Panc1 (cell line): Measurements from ENCODE around the gene NOS3.

Source experiments
- POLR2AphosphoS5 ChIP-seq: IDR thresholded peaks from 2 replicates; pipeline ENCODE4 v1.6.1; 2012; ENCODE audit warnings: mild to moderate bottlenecking, low read depth, low read length, moderate library complexity
- SIN3A ChIP-seq: IDR thresholded peaks from 2 replicates; pipeline ENCODE4 v1.6.1; 2012; ENCODE audit warnings: low read depth, mild to moderate bottlenecking, low read length, moderate library complexity, borderline replicate concordance; ENCODE audit not compliant: insufficient read depth
- TCF7L2 ChIP-seq: IDR thresholded peaks from 2 replicates; pipeline ENCODE4 v1.6.1; 2011; ENCODE audit warnings: mild to moderate bottlenecking, low read depth, low read length, inconsistent platforms
- TF ChIP-seq, protein P1 (sequence below): fragments of 450-650 bp; IDR thresholded peaks from 2 replicates; pipeline ENCODE4 v1.5.1; 2017; ENCODE audit warnings: mild to moderate bottlenecking
- TF ChIP-seq, protein P2 (sequence below), 2 experiments: IDR thresholded peaks; 2 replicates each; pipeline ENCODE4 v1.6.1; 2011 to 2012; ENCODE audit warnings: low read depth in 2 of 2, control low read depth in 1 of 2, low read length in 1 of 2, mild to moderate bottlenecking in 1 of 2, moderate library complexity in 1 of 2; ENCODE audit not compliant: insufficient read depth in 1 of 2

GRCh38 chr7:150942001-150942590, 48.7 kb upstream of the NOS3 start:
- TF ChIP-seq, protein P1, sequence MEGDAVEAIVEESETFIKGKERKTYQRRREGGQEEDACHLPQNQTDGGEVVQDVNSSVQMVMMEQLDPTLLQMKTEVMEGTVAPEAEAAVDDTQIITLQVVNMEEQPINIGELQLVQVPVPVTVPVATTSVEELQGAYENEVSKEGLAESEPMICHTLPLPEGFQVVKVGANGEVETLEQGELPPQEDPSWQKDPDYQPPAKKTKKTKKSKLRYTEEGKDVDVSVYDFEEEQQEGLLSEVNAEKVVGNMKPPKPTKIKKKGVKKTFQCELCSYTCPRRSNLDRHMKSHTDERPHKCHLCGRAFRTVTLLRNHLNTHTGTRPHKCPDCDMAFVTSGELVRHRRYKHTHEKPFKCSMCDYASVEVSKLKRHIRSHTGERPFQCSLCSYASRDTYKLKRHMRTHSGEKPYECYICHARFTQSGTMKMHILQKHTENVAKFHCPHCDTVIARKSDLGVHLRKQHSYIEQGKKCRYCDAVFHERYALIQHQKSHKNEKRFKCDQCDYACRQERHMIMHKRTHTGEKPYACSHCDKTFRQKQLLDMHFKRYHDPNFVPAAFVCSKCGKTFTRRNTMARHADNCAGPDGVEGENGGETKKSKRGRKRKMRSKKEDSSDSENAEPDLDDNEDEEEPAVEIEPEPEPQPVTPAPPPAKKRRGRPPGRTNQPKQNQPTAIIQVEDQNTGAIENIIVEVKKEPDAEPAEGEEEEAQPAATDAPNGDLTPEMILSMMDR = no peak
- TF ChIP-seq POLR2AphosphoS5 (no peak), SIN3A (no peak), TCF7L2 (no peak)
- TF ChIP-seq, protein P2, sequence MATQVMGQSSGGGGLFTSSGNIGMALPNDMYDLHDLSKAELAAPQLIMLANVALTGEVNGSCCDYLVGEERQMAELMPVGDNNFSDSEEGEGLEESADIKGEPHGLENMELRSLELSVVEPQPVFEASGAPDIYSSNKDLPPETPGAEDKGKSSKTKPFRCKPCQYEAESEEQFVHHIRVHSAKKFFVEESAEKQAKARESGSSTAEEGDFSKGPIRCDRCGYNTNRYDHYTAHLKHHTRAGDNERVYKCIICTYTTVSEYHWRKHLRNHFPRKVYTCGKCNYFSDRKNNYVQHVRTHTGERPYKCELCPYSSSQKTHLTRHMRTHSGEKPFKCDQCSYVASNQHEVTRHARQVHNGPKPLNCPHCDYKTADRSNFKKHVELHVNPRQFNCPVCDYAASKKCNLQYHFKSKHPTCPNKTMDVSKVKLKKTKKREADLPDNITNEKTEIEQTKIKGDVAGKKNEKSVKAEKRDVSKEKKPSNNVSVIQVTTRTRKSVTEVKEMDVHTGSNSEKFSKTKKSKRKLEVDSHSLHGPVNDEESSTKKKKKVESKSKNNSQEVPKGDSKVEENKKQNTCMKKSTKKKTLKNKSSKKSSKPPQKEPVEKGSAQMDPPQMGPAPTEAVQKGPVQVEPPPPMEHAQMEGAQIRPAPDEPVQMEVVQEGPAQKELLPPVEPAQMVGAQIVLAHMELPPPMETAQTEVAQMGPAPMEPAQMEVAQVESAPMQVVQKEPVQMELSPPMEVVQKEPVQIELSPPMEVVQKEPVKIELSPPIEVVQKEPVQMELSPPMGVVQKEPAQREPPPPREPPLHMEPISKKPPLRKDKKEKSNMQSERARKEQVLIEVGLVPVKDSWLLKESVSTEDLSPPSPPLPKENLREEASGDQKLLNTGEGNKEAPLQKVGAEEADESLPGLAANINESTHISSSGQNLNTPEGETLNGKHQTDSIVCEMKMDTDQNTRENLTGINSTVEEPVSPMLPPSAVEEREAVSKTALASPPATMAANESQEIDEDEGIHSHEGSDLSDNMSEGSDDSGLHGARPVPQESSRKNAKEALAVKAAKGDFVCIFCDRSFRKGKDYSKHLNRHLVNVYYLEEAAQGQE (IDR thresholded peaks at IDR 0.05; ENCODE audit: insufficient read depth in 1 of 2, low read depth in 2 of 2, low read length in 1 of 2) = no peak
